SH-SY5Y (cell line): Measurements from ENCODE around the gene GALNT2.

Experiments
- GATA2 ChIP-seq: IDR thresholded peaks from 2 replicates; pipeline ENCODE4 v1.6.1; 2011; ENCODE audit warnings: mild to moderate bottlenecking, low read depth, low read length
- GATA3 ChIP-seq: IDR thresholded peaks from 2 replicates; pipeline ENCODE4 v1.6.1; 2011; ENCODE audit warnings: low read depth, mild to moderate bottlenecking, low read length, moderate library complexity

GALNT2 gene

DNA sequence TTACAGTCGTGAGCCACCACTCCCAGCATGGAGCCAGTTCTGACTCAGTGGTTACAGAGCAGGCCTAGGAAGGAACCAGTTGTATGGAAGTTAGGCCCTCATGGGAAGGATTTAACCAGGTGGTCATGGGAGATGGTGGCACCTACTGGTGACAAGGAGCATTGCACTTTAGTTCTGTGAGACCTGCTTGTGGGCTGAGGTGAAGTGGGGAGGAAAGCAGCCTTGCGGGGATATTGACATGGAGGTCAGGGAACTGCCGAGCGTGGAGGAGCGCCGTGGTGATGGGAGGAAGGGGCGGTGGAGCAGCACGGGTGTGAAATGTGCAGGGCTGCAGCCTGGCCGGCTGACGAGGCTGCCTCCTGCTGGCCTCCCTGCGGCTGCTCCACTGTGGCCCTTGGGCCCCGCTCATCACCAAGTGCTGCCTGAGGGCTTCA, 100.4 kb downstream of the GALNT2 start:
- TF ChIP-seq GATA3 (no peak), GATA2 (no peak)

- TF ChIP-seq GATA3: no peak
- TF ChIP-seq GATA2: no peak
Measured at GRCh38 chr1:230169454-230170152, 102.6 kb downstream of the GALNT2 start.

GRCh38 chr1:230170153-230170547, 103.1 kb downstream of the GALNT2 start:
- TF ChIP-seq GATA3 (no peak), GATA2 (no peak)

- TF ChIP-seq GATA3: no peak
- no peak for TF ChIP-seq GATA2
Measured at GRCh38 chr1:230170622-230171021, 103.6 kb downstream of the GALNT2 start.

GRCh38 chr1:230171356-230172015, 104.4 kb downstream of the GALNT2 start:
- TF ChIP-seq GATA2: no peak
- TF ChIP-seq GATA3: no peak

- TF ChIP-seq GATA3: no peak
- no peak for TF ChIP-seq GATA2
Measured at GRCh38 chr1:230172016-230172537, 105.0 kb downstream of the GALNT2 start.

DNA sequence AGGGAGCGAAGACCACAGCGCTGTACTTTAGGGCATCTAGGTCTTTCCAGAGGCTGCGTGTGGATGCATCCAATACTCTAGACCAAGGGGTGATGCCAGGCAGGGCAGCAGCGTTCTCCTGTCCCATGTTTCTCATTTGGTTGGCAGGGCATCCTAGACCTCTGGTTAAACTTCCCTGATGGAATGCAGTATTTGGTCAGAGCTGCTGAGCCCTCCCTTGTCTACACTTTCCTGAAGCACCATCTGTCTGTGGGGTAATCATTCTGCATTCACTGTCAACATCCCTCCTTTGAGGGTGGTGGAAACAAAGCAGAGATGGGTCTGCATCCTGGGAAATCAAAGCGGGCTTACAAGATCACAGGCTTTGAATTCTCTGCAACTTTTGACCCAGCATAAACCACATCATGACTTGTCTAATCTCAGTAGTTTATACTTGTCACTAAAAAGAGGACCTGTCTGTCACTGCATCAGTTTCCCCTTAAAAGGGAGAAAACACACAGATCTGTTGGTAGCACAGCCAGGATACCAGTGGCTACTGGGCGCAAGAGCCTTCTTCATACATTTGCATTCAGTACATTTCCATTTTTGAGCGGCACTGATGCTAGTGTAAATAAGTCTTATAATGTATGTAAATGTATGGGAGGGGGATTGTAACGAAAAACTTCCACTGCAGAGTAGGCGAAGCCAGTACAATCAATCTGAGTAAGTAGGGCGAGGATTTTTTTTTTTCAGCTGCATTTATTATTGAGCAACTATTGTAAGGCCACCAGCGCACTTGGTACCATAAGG, 106.3 kb downstream of the GALNT2 start:
- TF ChIP-seq GATA2: no peak
- TF ChIP-seq GATA3: no peak

GRCh38 chr1:230174041-230174440, 107.0 kb downstream of the GALNT2 start:
- TF ChIP-seq GATA2: no peak
- no peak for TF ChIP-seq GATA3

GRCh38 chr1:230174471-230175162, 107.6 kb downstream of the GALNT2 start:
- no peak for TF ChIP-seq GATA2

GRCh38 chr1:230175163-230175747, 108.2 kb downstream of the GALNT2 start:
- TF ChIP-seq GATA2: no peak
- TF ChIP-seq GATA3: no peak

DNA sequence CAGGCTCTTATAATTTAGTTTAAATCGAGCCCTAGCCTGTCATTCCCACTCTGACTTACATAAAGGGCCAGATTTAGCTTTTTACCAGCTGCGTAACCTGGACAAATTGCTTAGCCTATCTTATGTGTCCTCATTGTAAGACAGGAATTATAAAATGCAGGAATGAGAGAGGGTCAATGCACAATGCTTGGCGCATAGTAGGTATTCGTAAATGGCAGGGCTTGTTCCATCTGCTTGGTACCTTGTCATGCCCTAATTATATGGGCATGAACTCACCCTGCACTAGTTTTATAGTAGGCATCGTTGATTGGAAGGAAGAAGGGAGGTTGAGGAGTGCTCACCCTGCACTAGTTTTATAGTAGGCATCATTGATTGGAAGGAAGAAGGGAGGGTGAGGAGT, 108.8 kb downstream of the GALNT2 start:
- TF ChIP-seq GATA2: no peak
- TF ChIP-seq GATA3: no peak

DNA sequence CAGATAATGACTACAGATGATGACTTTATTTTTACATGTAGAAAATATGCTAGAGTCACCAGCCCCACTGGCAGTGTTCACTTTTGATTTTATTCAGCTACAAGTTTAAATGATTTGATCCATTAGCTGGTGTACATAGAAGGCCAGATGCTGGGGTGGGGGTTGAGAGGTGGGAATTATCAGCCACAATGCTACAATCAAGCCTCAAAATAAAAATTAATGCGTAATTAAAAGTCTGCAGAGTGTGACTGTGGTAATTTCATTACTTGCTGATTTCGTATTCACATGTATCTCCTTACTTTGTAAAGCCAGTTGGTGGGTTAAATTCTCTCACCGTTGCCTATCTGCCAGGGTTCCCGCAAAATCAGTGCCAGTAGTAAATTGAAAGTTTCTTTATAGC, 109.3 kb downstream of the GALNT2 start:
- TF ChIP-seq GATA3 (no peak), GATA2 (no peak)

DNA sequence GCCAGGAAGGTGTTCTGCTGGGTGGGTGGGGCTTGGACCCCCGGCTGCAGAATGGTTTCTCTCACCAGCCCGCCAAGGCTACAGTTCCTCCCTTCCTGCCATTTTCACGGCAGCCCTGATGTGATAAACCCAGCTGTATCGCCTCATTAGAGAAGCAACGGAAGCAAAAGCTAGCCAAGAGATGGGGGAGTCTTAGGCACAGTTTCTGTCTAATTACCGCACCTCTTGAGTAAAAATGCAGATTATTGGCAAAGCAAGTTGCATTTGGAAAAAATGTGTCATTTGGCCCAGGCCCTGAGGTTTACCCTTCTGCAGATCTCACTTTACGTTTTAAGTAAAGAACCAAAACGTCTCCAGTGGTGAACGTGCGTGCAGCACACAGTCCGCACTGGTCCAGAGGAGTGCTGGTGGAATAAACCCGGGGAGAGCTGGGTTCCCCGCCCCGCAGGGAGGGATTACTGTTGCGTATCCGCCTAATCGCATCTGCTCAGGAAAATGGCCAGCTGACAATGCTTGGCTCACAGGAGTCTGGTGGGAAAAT, 109.9 kb downstream of the GALNT2 start:
- TF ChIP-seq GATA3 (no peak), GATA2 (peak; percentile 49)
